Glomerular visceral epithelial cell (primary cell): Measurements from ENCODE around the gene TTC16.

ENCODE experiments used
- DNase-seq: peaks from one replicate; pipeline ENCODE4 v3.0.0-alpha.2; 2016; ENCODE audit errors: extremely low spot score

TTC16 gene

DNA sequence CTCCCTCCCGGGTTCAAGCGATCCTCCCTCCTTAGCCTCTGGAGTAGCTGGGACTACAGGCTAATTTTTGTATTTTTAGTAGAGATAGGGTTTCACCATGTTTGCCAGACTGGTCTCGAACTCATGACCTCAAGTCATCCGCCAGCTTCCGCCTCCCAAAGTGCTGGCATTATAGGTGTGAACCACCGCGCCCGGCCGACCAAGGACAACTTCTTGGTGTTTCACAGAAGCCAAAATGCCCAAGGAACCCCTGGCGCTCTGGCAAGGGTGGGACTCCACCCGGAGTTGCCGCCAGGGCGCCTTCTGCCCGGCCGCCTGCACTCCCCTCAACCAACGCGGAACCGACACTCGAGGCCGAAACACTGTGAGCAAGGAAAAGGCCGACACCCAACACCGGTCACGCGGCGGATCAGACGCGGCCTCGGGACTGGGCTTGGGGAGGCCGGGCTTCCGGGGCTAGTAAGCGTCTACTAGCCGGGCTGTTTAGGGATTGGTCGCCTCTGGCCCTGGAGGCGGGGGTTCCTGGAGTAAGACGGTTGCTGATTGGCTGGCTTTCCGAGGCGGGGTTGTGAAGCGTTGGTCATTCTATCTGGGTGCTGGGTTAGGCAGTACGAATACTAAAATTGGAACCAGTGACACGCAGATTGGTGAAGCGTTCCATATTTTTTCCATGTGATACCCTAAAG is 16.8 kb upstream of the TTC16 start:
- no peak for DNase-seq

DNA sequence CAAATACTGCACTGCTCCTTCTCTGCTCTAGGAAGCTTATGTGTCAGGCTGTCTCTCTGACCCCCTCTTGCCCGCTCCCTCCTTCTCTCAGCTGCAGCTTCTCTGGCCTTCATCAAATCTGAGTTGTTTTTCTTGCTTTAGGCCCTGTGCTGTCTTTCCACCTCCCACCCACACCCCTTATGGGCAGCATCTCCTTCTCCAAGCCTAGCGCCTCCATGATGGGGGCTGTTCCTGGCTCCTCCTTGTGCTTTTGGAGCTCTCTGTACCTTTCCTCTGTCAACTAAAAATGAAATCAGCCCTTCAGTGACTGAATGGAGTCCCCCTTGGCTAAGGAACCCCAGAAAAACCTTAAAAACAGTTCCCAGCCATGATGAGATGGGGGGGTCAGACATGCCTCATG is 15.7 kb upstream of the TTC16 start:
- DNase-seq = no peak

DNA sequence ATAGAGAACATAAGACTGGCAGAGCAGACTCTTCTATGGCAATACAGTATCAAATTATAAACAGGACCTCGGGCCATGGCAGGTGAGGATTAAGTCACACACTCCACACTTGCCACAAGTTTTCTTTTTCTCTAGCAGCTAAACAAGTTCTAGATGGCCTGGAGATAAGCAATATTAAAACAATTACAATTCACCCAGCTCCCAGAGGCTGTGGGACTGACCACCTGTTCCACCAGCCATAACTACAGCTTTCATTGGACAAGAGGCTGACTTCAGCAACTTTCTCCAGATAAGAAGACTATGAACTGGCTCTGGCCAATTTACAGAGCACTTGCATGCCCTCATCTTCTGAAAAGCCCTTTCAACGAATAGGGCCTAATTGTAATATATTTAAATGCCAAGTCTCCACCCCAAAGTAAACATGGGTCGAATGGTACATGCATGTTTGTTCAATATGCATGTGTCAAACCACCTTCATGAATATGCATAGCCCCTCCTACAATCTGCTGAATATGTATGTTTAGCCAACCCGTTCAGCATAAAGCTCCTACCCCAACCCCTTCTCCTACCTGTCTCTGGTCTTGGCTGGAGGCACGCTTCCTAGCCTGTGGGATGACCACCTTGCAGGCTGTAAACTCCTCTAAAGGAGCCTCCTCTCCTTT is 15.2 kb upstream of the TTC16 start:
- DNase-seq = no peak

DNA sequence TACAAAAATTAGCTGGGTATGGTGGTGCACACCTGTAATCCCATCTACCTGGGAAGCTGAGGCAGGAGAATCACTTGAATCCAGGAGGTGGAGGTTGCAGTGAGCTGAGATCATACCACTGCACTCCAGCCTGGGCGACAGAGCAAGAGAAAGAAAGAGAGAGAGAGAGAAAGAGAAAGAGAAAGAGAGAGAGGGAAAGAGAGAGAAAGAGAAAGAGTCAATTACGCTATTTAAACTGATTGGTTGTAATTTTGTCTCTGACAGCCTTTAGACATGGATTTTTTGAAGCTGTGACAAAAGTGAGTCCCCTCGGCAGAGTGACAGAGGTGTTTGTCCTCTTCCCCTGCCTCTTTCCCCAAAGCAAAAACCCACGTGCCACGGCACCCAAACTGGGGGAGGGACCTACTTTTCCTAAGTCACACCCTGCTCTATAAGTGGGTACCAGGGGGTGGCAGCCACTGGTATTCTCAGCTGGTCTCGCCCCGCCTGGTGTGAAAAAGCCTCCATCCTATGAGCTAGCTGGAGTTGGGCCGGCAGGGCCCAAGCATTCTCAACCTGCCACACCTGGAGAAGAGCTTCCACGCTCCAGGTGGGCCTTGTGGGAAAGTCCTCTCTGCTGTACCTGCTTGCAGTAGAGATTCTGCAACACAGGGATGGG is 12.5 kb upstream of the TTC16 start:
- no peak for DNase-seq

DNA sequence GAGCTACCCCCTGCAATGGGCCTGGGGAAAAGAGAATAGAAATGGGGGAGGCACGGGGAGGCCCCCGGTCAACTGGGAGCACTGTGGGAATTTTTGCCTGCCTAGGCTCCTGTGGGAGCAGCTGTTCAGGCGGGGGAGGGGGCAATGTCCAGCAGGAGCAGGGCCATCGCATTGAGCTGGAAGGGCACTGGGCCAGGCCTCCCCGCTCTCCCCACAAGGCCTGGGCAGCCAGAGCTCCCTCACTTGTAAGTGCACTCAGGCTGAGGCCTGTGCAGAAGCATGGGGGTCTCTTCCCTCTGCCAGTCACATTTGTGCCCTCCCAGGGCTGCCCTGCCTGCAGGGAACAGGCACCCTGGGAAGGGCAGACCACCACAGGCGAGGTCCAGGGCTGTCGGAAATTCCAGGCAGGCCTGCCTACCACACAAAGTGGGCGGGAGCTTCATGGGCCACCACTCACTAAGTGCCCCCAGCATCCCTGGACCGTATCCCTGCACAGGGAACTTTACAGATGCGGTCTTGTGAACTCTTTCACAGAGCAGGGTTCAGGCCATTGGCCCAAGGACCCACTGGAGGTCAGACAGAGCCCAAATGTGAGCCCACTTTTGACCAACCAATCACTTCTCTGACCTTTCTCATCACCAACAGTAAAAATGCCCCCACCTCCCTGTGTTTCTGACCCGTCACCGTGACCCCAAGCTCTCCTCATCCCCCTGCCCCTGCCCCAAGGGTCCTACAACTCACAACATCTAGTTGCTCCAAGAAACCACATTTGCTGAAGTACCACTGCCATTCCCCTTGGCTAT is 10.1 kb upstream of the TTC16 start:
- no peak for DNase-seq

DNA sequence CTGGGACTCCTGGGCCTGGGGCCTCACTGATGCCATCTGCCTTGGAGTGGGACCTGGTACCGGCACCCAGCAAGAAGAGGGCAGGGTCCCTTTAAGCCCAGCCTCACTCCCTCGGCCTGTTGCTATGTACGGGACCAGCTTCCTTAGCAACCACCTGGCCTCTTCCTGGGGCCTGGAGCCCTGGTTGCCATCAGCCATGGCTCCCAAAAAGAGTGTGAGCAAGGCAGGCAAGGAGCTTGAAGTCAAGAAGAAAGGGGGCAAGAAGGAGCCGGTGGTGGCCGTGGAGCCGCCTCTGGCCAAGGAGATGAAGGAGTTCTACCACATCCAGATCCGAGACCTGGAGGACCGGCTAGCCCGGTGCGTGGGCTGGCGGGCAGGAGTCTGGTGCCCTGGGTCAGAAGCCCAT is 9.0 kb upstream of the TTC16 start, which contains the start of gene CFAP157:
TSS of gene CFAP157 (plus strand) at position 153 of the 406 bp plus-strand sequence. CDS start at position 197, 44 bp downstream.
- no peak for DNase-seq

DNA sequence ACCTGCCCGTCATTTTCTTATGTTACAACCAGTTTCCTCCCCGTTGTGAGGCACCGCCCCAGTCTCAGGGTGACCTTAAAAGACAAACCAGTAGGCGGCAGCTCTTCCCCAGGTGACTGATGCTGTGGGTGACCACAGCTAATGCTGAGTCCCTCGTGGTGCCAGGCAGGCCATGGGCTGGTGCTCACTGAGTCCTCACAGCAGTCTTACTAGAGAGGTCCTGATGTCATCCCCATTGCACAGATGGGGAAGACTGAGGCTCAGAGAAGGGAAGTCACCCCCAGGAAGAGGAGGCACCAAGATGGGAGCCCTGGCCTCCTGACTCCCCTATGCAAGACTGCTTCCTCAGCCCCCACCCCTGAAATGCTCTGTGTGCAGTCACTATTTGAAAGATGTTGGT is 8.1 kb upstream of the TTC16 start:
- no peak for DNase-seq

DNA sequence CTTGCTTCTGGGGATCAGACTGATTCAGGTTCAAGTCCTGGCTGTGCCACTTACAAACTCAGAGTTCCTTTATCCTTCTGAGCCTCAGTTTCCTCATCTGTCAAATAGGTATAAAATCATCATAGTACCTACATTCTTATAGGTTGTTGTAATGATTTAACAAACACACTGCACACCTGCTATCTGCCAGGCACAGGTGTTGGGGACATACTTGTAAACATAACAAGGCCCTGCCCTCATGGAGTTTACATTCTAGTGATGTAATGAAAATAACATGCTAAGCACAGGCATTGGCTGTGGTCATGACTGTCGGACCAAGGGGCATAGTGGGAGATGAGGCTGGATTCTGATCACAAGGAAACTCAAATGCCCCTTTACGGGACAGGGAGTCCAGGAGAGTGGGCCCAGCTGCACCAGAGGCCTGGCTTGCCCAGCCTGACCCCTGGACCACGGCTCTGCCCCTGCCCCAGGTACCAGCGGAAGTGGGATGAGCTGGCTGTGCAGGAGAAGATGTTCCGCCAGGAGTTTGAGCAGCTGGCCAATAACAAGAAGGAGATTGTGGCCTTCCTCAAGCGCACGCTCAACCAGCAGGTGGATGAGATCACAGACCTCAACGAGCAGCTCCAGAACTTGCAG is 6.8 kb upstream of the TTC16 start:
- no peak for DNase-seq

DNA sequence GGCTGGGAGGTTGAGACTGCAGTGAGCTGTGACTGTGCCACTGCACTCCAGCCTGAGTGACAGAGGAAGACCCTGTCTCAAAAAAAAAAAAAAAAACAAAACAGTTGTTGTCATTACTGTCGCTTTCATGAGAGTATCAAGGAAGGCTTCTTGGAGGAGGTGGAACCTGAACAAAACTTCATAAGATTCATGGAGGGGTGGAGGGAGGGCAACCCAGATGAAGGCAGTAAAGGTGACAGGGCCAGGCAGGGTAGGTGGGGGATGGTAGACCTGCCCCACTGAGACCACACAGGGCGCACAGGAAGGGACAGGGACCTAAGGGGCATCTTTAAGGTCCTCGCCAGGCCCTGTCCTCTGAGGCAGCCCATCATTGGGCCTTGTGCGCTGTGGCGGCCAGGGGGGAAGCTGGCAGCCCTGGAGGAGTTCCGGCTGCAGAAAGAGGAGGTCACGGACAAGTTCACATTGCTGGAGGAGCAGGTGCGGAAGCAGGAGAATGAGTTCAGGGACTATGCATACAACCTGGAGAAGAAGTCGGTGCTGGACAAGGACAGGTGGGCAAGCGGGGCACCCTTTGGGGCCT is 5.6 kb upstream of the TTC16 start:
- no peak for DNase-seq

DNA sequence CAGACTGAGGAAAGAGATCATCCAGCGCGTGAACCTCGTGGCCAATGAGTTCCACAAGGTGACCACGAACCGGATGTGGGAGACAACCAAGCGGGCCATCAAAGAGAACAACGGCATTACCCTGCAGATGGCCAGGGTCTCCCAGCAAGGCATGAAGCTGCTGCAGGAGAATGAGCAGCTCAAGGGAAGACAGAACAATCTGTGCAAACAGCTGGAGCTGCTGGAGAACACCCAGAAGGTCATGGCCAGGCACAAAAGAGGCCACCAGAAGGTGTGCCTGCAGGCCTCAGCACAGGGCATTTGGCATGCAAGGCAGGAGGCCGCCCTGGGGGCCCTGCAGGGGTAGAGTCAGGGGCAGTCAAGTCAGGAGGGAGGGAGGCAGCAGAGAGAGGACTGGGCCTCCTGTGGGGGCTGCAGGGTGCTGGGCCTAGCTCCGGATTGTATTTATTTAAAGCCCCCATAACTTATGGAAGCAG is 4.6 kb upstream of the TTC16 start:
- no peak for DNase-seq

DNA sequence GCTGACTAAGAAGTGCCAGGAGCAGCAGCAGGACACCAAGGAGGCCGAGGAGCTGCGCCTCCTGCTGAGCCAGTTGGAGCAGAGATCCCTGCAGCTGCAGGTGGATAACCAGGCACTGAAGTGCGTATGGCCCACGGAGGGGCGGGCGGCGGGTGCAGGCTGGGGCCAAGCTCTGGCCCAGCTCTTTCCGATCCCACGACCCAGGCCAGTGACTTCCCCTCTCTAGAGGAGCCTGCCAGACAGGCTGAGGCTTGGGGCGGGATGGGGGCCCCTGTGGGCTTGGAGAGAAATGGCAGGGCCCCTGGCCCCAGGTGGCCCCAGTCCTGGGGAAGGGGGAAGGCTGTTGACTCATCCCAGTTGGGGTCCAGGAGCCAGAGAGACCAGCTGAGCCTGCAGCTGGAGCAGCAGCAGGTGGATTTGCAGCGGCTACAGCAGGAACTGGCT is 4.0 kb upstream of the TTC16 start:
- no peak for DNase-seq

DNA sequence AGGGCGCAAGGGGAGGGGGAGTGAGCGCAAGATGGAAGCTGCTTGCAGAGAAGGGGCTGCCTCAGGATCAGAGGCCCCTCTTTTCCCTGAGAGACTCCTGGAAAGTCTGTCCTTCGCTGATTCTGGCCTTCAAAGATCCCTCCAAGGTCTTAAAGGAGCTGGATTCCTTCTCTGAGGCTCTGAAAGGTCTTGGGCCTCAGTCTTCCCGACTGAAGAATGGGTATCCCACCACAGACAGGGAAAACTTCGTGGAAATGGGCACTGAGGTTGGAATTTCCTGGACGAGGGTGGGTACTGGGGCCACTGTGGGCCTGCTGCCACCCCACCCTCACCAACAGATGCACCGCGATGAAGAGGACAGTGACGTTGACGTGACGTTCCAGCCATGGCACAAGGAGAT is 3.5 kb upstream of the TTC16 start:
- DNase-seq = no peak

DNA sequence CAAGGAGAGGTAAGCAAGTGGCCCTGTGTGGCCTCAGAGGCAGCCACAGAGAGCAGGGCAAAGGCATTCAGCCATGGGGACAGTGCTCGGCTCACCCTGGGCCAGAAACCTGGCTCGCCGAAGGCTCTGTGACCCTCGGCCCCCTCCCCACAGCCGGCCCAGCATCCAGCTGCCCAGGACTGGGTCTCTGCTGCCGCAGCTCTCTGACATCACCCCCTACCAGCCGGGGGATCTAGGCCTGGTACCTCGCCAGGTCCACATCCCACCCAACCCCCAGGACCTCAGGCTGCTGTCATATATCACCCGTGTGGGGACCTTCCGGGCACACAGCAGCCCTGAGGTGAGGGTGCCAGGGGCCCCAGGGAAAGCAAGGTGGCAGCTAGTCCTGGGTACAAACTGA is 3.0 kb upstream of the TTC16 start:
- DNase-seq = no peak

DNA sequence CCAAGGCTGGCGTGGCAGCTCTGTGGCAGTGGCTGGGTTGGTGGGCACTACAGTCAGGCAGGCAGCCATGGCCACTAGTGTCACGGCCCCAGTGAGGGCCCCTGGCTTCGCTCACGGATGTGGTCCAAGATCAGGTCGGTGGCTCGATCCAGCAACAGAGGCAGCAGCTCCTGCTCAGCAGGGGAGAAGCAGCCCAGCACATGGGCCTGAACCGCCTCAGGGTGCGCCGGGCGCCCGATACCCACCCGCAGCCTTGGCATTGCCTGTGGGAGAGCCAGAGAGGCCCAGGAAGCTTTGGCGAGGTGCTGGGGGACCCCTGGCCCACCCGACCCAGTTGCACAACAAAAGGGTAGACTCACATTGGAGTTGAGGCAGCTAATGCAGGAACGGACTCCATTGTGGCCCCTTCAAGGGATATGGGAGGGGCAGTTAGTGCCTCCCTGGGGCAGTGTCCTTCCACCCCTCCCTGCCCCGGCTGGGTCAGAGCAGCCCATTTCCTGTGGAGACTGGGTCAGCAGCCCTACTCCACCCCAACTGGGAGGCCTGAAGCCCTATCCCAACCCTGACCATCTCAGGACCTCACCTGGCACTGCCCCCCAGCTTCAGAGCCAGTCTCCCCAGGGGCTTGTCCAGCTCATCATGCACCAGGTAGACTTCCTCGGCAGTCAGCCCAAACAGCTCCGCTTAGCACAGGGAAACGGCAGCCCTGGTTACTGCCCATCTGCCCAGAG is 1.7 kb upstream of the TTC16 start:
- DNase-seq = no peak

DNA sequence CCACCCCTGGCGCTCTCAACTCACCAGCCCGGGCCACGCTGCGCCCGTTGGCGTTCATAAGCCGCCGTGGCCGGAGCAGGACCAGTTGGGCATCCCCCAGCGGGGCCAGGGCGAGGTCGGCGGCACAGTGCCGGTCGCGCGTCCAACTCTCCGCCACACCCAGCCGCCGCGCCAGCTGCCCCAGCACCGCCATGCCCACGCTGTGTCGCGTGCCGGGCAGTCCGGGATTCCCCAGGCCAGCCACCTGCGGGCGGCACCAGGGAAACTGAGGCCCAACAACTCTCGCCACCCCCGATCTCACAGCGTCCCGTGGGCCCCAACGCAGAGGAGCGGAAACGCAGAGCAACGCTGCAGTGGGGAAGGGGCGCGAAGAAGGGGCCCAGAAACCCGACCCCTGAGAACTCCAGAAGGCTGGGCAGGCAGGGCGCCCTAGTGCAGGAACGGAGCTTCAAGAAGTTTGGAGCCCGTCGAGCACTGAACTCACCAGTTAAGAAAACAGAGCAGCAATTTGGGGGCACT is 869 bp upstream of the TTC16 start:
- DNase-seq = no peak

DNA sequence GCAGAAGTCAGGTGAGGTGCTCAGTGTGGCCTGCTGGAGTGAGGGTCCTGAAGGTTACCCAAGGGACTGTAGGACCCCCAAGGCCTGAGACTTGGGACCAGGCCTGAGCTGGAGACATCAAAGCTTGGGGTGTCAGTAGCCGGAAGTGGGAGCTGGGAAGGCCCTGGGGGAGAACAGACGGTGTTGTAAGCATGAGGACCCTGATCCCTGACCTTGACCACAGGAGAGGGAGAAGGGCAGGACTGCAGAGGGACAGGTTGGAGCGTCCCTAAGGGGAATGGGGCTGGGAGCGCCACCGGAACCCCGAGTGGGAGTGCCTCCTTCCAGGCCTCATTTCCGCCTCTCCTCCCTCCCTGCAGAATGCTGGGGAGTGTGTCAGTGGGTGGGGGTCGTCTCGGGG is 533 bp downstream of the TTC16 start:
- DNase-seq = no peak

DNA sequence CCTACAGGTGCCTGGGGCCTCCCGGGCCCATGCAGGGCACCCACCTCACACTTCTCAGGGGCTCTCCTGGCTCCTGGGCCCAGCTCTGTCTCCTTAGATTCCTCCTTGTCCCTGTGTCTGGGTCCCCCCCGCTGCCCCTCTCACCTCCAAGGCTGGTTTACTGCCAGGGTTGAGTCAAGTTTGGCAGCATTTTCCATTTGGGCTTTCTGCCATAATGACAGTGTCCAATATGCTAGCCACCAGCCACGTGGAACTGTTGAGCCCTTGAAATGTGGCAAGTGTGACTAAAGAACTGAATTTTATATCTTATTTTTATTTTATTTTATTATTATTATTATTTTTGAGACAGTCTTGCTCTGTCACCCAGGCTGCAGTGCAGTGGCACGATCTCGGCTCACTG is 1.9 kb downstream of the TTC16 start:
- no peak for DNase-seq

DNA sequence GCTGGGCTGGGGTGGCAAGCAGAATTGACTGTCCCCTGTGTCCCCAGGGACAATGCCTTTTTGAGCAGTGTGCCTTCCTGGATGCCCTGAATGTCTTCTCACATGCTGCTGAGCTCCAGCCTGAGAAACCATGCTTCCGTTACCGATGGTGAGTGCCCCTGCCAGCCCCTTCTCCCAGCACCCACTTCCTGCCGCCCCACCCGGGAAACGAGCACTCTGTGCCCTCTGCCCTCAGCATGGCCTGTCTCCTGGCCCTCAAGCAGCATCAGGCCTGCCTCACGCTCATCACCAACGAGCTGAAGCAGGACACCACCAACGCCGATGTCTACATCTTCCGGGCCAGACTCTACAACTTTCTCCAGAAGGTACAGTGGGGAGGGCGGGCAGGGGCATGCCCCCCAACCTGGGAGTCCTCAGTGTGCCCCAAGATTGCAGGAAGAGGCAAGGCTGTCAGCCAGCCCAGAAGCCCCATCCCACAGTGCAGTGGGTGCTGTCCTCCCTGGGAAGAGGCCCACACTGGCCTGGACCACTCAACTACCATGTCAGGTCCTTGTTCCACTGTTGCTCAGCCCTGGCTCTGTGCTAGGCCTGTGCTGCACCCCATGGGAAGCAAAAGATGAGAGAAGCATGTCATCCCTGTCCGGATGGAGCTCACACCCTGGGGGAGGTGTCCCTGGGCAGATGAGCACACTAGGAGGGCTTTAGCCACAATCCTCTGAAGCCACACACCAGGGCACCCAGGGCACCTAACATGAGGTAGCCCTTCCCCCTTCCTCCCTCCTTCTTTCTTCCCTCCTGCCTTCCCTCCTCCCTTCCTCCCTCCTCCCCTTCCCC is 4.4 kb downstream of the TTC16 start:
- no peak for DNase-seq

DNA sequence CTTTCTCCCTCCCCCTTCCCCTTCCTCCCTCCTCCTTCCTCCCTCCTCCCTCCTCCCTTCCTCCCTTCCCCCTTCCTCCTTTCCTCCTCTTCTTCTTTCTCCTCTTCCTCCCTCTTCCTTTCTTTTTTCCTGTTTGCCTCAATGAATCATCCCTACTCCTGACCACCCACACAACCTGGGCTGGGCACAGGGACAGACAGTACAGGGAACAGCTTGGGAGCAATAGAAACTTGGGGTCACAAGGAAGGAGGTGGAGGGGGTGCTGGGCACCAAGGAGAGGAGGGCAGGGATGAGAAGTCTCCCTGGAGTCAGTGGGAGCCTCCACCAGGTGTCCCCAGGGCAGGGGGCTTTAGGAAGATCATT is 5.0 kb downstream of the TTC16 start:
- no peak for DNase-seq
